Fibroblast of lung (primary cell): ENCODE data around the gene UTP11. TPM values are rescaled to one million over a fixed set of nuclear protein-coding genes. Genes with fewer than 3 reads are reported as not detected.

Source experiments
- DNase-seq, 2 donors: peaks; one replicate each; pipeline versions ENCODE4 v3.0.0 to v3.0.0-alpha.2; 2010; ENCODE audit warnings: low read depth in 2 of 2
- H2AFZ ChIP-seq: 2 replicates; pipeline ENCODE4 v1.5.1; 2012; ENCODE audit warnings: low read length, control low read depth, inconsistent platforms
- H3K27ac ChIP-seq: 2 replicates; pipeline ENCODE4 v1.5.1; 2011; ENCODE audit warnings: low read length, control low read depth; ENCODE audit not compliant: insufficient read depth
- H3K27me3 ChIP-seq: 2 replicates; pipeline ENCODE4 v1.5.1; 2011; ENCODE audit warnings: mild to moderate bottlenecking, low read length; ENCODE audit not compliant: control insufficient read depth, insufficient read depth
- H3K36me3 ChIP-seq: 2 replicates; pipeline ENCODE4 v1.5.1; 2011; ENCODE audit warnings: low read length; ENCODE audit not compliant: control insufficient read depth, insufficient read depth
- H3K4me1 ChIP-seq: 2 replicates; pipeline ENCODE4 v1.5.1; 2011; ENCODE audit warnings: low read length; ENCODE audit not compliant: control insufficient read depth, insufficient read depth; ENCODE audit errors: extremely low read depth
- H3K4me2 ChIP-seq: 2 replicates; pipeline ENCODE4 v1.5.1; 2011; ENCODE audit warnings: low read length, control low read depth; ENCODE audit not compliant: insufficient read depth; ENCODE audit errors: extremely low read depth
- H3K4me3 ChIP-seq, 4 experiments: fragments of 200-600 bp in 1 of 4; sonication (generic) in 1 of 4; replicated peaks in 1 of 4; 2 replicates each; pipeline ENCODE4 v1.5.1; 2011 to 2016; ENCODE audit warnings: low read length in 4 of 4, low read depth in 3 of 4, mild to moderate bottlenecking in 3 of 4, control low read depth in 2 of 4, inconsistent platforms in 1 of 4, mixed read lengths in 1 of 4; ENCODE audit not compliant: insufficient read depth in 1 of 4; ENCODE audit errors: control extremely low read depth in 1 of 4
- H3K79me2 ChIP-seq: 2 replicates; pipeline ENCODE4 v1.5.1; 2012; ENCODE audit warnings: mild to moderate bottlenecking, low read length, inconsistent platforms; ENCODE audit not compliant: control insufficient read depth, insufficient read depth
- H3K9ac ChIP-seq: 2 replicates; pipeline ENCODE4 v1.5.1; 2011; ENCODE audit warnings: mild to moderate bottlenecking, low read length, control low read depth; ENCODE audit not compliant: insufficient read depth
- H3K9me3 ChIP-seq: 2 replicates; pipeline ENCODE4 v1.5.1; 2012; ENCODE audit warnings: low read depth, low read length; ENCODE audit not compliant: control insufficient read depth, insufficient read depth
- H4K20me1 ChIP-seq: 2 replicates; pipeline ENCODE4 v1.5.1; 2011; ENCODE audit warnings: low read length; ENCODE audit not compliant: control insufficient read depth, insufficient read depth; ENCODE audit errors: extremely low read depth
- CTCF ChIP-seq, 2 donors: IDR thresholded peaks in 1 of 2; conservative IDR thresholded peaks in 1 of 2; 1 replicate in 1 of 2; 2 replicates in 1 of 2; pipeline ENCODE4 v1.5.1; 2011 to 2012; ENCODE audit warnings: low read length in 2 of 2, control low read depth in 1 of 2, inconsistent platforms in 1 of 2, low read depth in 1 of 2, mild to moderate bottlenecking in 1 of 2
- EZH2 ChIP-seq: IDR thresholded peaks from 2 replicates; pipeline ENCODE4 v1.5.1; 2012; ENCODE audit warnings: low read length, control low read depth, mild to moderate bottlenecking; ENCODE audit errors: missing control alignments
- polyA plus RNA-seq, 2 donors: library from polyadenylated mRNA; depleted of rRNA in 1 of 2; stranded (reverse) in 1 of 2; unstranded in 1 of 2; fragments of >200 nt; gene quantifications; 2 replicates each; pipeline ENCODE4 v1.2.1, GENCODE V29; 2011 to 2012; ENCODE audit warnings: missing spikeins in 1 of 2
- total RNA-seq: library from RNA; depleted of rRNA; stranded (reverse); fragments of >200 nt; gene quantifications from 2 replicates; pipeline ENCODE4 v1.2.1, GENCODE V29; 2014

UTP11 gene
- total and polyA plus RNA-seq, 2 donors (not counting 1 experiment from before 2014, with no cell fraction given), result 34.8 to 56.5 TPM

DNA sequence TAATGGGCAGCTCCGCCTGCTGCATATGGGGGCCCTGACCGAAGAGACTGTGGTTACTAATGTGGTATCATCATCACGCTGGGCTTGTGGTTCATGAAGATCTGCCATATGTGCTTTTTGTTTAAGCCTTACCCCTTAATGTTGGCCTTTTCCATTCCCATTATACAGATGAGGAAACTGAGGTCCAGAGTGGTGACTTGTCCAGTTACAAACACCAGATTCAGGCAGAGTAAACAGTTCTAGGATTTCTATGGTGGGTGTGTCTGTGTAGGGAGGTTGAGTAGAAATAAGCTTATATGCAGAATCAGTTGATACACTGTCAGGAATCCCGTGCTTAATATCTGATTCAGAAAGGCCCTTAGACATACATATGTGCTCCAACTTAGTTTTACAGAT, 691 bp downstream of the UTP11 start:
- Histone ChIP-seq H3K9me3 (no peaks in the 10 kb centered on the region), H3K27ac (peak overlapping the region; percentile 96), H3K4me1 (peaks cover 3% of the 10 kb centered on the region), H3K4me2 (peak overlapping the region; percentile 87), H3K79me2 (peaks cover 46% of the 10 kb centered on the region), H4K20me1 (no peaks in the 10 kb centered on the region), H3K9ac (peak overlapping the region; percentile 90), H2AFZ (no peak overlapping the region), H3K4me3 (peak overlapping the region; percentile 80 to 99 (median 90)), H3K36me3 (peaks cover 8% of the 10 kb centered on the region), H3K27me3 (no peaks in the 10 kb centered on the region)
- no peak for TF ChIP-seq CTCF (conservative IDR thresholded peaks at IDR 0.05 in 1 of 2, IDR thresholded peaks at IDR 0.05 in 1 of 2; ENCODE audit: low read depth in 1 of 2, low read length in 2 of 2)
- TF ChIP-seq EZH2, result no peak
- DNase-seq, result peak in 1 of 2 donors; percentile 78

GRCh38 chr1:38014171-38014570, 1.6 kb downstream of the UTP11 start:
- TF ChIP-seq CTCF (conservative IDR thresholded peaks at IDR 0.05 in 1 of 2, IDR thresholded peaks at IDR 0.05 in 1 of 2; ENCODE audit: low read depth in 1 of 2, low read length in 2 of 2), result peak in 1 of 2 donors; percentile 20
- TF ChIP-seq EZH2, result no peak
- Histone ChIP-seq H3K79me2 (peaks cover 46% of the 10 kb centered on the region), H3K4me3 (peak overlapping the region; percentile 3 to 99 (median 23)), H4K20me1 (no peaks in the 10 kb centered on the region), H2AFZ (no peak overlapping the region), H3K27me3 (no peaks in the 10 kb centered on the region), H3K9ac (no peak overlapping the region), H3K4me1 (peaks cover 3% of the 10 kb centered on the region), H3K4me2 (peak overlapping the region; percentile 55), H3K36me3 (peaks cover 10% of the 10 kb centered on the region), H3K27ac (no peak overlapping the region), H3K9me3 (no peaks in the 10 kb centered on the region)
- DNase-seq, result no peak

DNA sequence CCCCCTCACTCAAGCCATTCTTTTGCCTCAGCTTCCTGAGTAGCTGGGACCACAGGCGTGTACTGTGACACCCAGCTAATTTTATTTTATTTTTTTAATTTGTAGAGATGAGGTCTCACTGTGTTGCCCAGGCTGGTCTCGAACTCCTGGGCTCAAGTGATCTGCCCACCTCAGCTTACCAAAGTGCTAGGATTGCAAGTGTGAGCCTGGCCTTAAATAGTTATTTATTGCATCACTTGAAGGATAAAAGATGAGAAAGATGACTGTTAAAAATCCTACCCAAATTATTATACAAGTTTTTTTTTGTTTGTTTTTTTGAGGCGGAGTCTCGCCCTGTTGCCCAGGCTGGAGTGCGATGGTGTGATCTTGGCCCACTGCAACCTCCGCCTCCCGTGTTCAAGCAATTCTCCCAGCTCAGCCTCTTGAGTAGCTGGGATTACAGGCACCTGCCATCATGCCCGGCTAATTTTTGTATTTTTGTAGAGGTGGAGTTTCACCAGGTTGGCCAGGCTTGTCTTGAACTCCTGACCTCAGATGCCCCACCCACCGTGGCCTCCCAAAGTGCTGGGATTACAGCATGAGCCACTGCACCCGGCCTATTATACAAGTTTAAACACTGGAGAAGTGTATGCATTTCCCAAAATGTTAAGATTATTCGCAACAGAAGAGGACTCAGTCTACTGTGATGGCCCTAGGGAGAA, 2.3 kb downstream of the UTP11 start:
- H3K79me2 ChIP-seq, result peaks cover 46% of the 10 kb centered on the region
- no peak overlapping the region for H3K9ac ChIP-seq
- H3K27me3 ChIP-seq, result no peaks in the 10 kb centered on the region
- no peak overlapping the region for H2AFZ ChIP-seq
- no peaks in the 10 kb centered on the region for H3K9me3 ChIP-seq
- peaks cover 12% of the 10 kb centered on the region for H3K36me3 ChIP-seq
- TF ChIP-seq CTCF (conservative IDR thresholded peaks at IDR 0.05 in 1 of 2, IDR thresholded peaks at IDR 0.05 in 1 of 2; ENCODE audit: low read depth in 1 of 2, low read length in 2 of 2) (no peak), EZH2 (no peak)
- no peaks in the 10 kb centered on the region for H4K20me1 ChIP-seq
- no peak overlapping the region for H3K27ac ChIP-seq
- no peak overlapping the region for H3K4me2 ChIP-seq
- no peak overlapping the region for H3K4me3 ChIP-seq
- peaks cover 3% of the 10 kb centered on the region for H3K4me1 ChIP-seq
- DNase-seq, result no peak
